ENCODE measurements around the gene BMPER. TPM values are rescaled to one million over a fixed set of nuclear protein-coding genes. Genes with fewer than 3 reads are reported as not detected.

The BMPER gene
- total RNA-seq, 3 donors from 2014 or later (not counting 1 experiment from before 2014, with no cell fraction given), result 0.32 to 0.64 (median 0.50) TPM

- no peaks in the 10 kb centered on the region for H3K9me3 ChIP-seq (ENCODE audit: control insufficient read depth, insufficient read depth, low read length)
- no peaks in the 10 kb centered on the region for H3K9me3 Mint-ChIP-seq
These were observed 173.5 kb downstream of the BMPER start for GRCh38 chr7:34078864-34079263.

GRCh38 chr7:34080513-34080912, 175.2 kb downstream of the BMPER start:
- Mint-ChIP-seq H3K27me3 (ENCODE audit: low read depth in 2 of 2) (no peaks in the 10 kb centered on the region), H3K4me3 (no peak overlapping the region), H3K36me3 (no peaks in the 10 kb centered on the region), H3K27ac (no peak overlapping the region), H3K9me3 (no peaks in the 10 kb centered on the region), H3K4me1 (no peaks in the 10 kb centered on the region)
- no peaks in the 10 kb centered on the region for H3K9me3 ChIP-seq (ENCODE audit: control insufficient read depth, insufficient read depth, low read length)
- no peak overlapping the region for H3K4me3 ChIP-seq (ENCODE audit: low read length)
- no peak for DNase-seq
- no peak overlapping the region for H3K27ac ChIP-seq (ENCODE audit: low read length)
- H3K27me3 ChIP-seq (ENCODE audit: control insufficient read depth, insufficient read depth, low read length), result no peaks in the 10 kb centered on the region
- intact Hi-C loops (cut with micrococcal nuclease), result no loop called here
- H3K36me3 ChIP-seq (ENCODE audit: control insufficient read depth, insufficient read depth, low read length), result no peaks in the 10 kb centered on the region
- no peak for TF ChIP-seq CTCF (IDR thresholded peaks at IDR 0.05)
- H3K4me1 ChIP-seq (ENCODE audit: control insufficient read depth, insufficient read depth, low read length), result no peaks in the 10 kb centered on the region
- ATAC-seq, result no peak
- 90% methylated on average over 5 of the region's 5 CpGs for WGBS (ENCODE audit: insufficient coverage)

More at GRCh38 chr7:34078864-34079263, 173.5 kb downstream of the BMPER start:
- TF ChIP-seq CTCF (IDR thresholded peaks at IDR 0.05), result no peak
- Histone ChIP-seq H3K36me3 (ENCODE audit: control insufficient read depth, insufficient read depth, low read length) (no peaks in the 10 kb centered on the region), H3K27ac (ENCODE audit: low read length) (no peak overlapping the region), H3K27me3 (ENCODE audit: control insufficient read depth, insufficient read depth, low read length) (no peaks in the 10 kb centered on the region), H3K4me1 (ENCODE audit: control insufficient read depth, insufficient read depth, low read length) (no peaks in the 10 kb centered on the region), H3K4me3 (ENCODE audit: low read length) (no peak overlapping the region)
- no peak for DNase-seq
- Mint-ChIP-seq H3K36me3 (no peaks in the 10 kb centered on the region), H3K4me3 (no peak overlapping the region), H3K4me1 (no peaks in the 10 kb centered on the region), H3K27me3 (ENCODE audit: low read depth in 2 of 2) (no peaks in the 10 kb centered on the region), H3K27ac (no peak overlapping the region)
- 91% methylated on average over 30 of the region's 30 CpGs for WGBS (ENCODE audit: insufficient coverage)
- no peak for ATAC-seq
- intact Hi-C loops (cut with micrococcal nuclease), result no loop called here

GRCh38 chr7:34081935-34082334, 176.6 kb downstream of the BMPER start:
- Mint-ChIP-seq H3K36me3 (no peaks in the 10 kb centered on the region), H3K4me3 (no peak overlapping the region), H3K27me3 (ENCODE audit: low read depth in 2 of 2) (no peaks in the 10 kb centered on the region), H3K9me3 (no peaks in the 10 kb centered on the region), H3K27ac (no peak overlapping the region), H3K4me1 (no peaks in the 10 kb centered on the region)
- TF ChIP-seq CTCF (IDR thresholded peaks at IDR 0.05), result no peak
- ATAC-seq (no peak), DNase-seq (no peak)
- Histone ChIP-seq H3K36me3 (ENCODE audit: control insufficient read depth, insufficient read depth, low read length) (no peaks in the 10 kb centered on the region), H3K4me1 (ENCODE audit: control insufficient read depth, insufficient read depth, low read length) (no peaks in the 10 kb centered on the region), H3K27ac (ENCODE audit: low read length) (no peak overlapping the region), H3K4me3 (ENCODE audit: low read length) (no peak overlapping the region), H3K9me3 (ENCODE audit: control insufficient read depth, insufficient read depth, low read length) (no peaks in the 10 kb centered on the region), H3K27me3 (ENCODE audit: control insufficient read depth, insufficient read depth, low read length) (no peaks in the 10 kb centered on the region)
- intact Hi-C loops (cut with micrococcal nuclease), result no loop called here
- 100% methylated on average over 1 of the region's 1 CpG for WGBS (ENCODE audit: insufficient coverage)

- Mint-ChIP-seq H3K27me3 (ENCODE audit: low read depth in 2 of 2) (no peaks in the 10 kb centered on the region), H3K9me3 (no peaks in the 10 kb centered on the region), H3K4me1 (no peaks in the 10 kb centered on the region), H3K27ac (no peak overlapping the region), H3K4me3 (no peak overlapping the region), H3K36me3 (no peaks in the 10 kb centered on the region)
- intact Hi-C loops (cut with micrococcal nuclease), result no loop called here
- H3K27ac ChIP-seq (ENCODE audit: low read length), result no peak overlapping the region
- ATAC-seq (no peak), DNase-seq (no peak)
- no peak for TF ChIP-seq CTCF (IDR thresholded peaks at IDR 0.05)
- no peaks in the 10 kb centered on the region for H3K4me1 ChIP-seq (ENCODE audit: control insufficient read depth, insufficient read depth, low read length)
- no peak overlapping the region for H3K4me3 ChIP-seq (ENCODE audit: low read length)
- no peaks in the 10 kb centered on the region for H3K9me3 ChIP-seq (ENCODE audit: control insufficient read depth, insufficient read depth, low read length)
- H3K27me3 ChIP-seq (ENCODE audit: control insufficient read depth, insufficient read depth, low read length), result no peaks in the 10 kb centered on the region
- no peaks in the 10 kb centered on the region for H3K36me3 ChIP-seq (ENCODE audit: control insufficient read depth, insufficient read depth, low read length)
These were observed 178.1 kb downstream of the BMPER start for GRCh38 chr7:34083440-34083839.
